ENCODE measurements around the gene MDN1.

DNA sequence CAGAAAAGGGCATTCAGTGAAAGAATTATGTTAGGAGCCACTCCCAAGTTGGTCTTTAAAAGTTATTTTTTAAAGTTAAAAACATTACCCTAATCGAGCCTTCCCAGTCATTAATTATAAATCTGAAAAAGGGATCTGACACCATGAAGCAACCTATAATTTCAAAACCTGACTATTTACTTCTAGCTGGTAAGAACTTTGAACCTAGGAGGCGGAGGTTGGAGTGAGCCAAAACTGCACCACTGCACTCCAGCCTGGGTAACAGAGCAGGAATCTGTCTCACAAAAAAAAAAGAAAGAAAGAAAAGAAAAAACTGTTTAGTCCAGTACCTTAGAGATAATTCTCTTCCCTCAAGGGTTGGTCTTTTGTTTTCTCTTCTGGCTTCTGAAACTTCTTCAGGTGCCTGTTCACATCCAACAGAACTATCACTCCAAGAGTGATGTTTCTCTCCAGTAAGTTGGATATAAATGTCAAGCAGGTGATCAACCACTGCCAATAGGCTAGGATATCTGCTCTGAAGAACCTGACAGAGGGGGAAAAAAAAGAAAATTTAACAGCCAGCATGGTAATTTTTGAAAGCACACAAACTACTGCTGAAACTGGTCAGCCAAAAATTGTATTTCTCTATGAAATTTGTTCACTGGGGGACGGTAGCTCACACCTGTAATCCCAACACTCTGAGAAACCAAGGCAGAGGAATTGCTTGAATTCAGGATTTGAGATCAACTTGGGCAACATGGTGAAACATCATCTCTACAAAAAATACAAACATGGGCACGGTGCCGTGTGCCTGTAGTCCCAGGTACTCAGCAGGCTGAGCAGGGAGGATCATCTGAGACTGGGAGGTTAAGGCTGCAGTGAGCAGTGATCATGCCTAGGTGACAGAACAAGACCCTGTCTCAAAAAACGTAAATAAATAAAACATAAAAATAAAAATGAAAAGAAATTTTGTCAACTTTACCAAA, 38.2 kb downstream of the MDN1 start:
- TF ChIP-seq, protein P1, sequence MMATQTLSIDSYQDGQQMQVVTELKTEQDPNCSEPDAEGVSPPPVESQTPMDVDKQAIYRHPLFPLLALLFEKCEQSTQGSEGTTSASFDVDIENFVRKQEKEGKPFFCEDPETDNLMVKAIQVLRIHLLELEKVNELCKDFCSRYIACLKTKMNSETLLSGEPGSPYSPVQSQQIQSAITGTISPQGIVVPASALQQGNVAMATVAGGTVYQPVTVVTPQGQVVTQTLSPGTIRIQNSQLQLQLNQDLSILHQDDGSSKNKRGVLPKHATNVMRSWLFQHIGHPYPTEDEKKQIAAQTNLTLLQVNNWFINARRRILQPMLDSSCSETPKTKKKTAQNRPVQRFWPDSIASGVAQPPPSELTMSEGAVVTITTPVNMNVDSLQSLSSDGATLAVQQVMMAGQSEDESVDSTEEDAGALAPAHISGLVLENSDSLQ (IDR thresholded peaks at IDR 0.05): no peak
- TF ChIP-seq FOXA1 (IDR thresholded peaks at IDR 0.05) (no peak), SUZ12 (IDR thresholded peaks at IDR 0.05) (no peak), TARDBP (IDR thresholded peaks at IDR 0.05) (no peak)

All from HEK293T (cell line).